Left lung (tissue), 10 donors: ENCODE measurements around the gene SLC45A1. TPM values are rescaled to one million over a fixed set of nuclear protein-coding genes. Genes with fewer than 3 reads are reported as not detected.

Experiments
- ATAC-seq: fragments of 200-7000 bp; cut with Tn5 transposase; one replicate; pipeline ENCODE4 v1.9.1; 2020; ENCODE audit warnings: moderate library complexity
- DNase-seq, 4 donors: peaks; one replicate each; pipeline ENCODE4 v3.0.0-alpha.2; 2013 to 2020
- H3K27ac ChIP-seq, 2 donors: fragments of 200-600 bp; sonication (generic) in 1 of 2; one replicate each; pipeline versions ENCODE4 v1.5.0 to v1.8.0; 2020 to 2021
- H3K27me3 ChIP-seq, 2 donors: fragments of 200-600 bp; sonication (generic) in 1 of 2; one replicate each; pipeline versions ENCODE4 v1.5.0 to v1.8.0; 2020 to 2021
- H3K36me3 ChIP-seq, 2 donors: fragments of 200-600 bp; sonication (generic) in 1 of 2; one replicate each; pipeline versions ENCODE4 v1.5.0 to v1.8.0; 2020 to 2021
- H3K4me1 ChIP-seq, 2 donors: fragments of 200-600 bp; one replicate each; pipeline ENCODE4 v1.8.0; 2021
- H3K4me3 ChIP-seq, 2 donors: fragments of 200-600 bp; sonication (generic) in 1 of 2; one replicate each; pipeline versions ENCODE4 v1.5.0 to v1.8.0; 2020 to 2021; ENCODE audit warnings: mild to moderate bottlenecking in 1 of 2
- H3K9me3 ChIP-seq, 2 donors: fragments of 200-600 bp; sonication (generic) in 1 of 2; one replicate each; pipeline versions ENCODE4 v1.5.0 to v1.8.0; 2020 to 2021
- intact Hi-C, 2 donors: fragments of 100-400 bp; cut with DNase I; formaldehyde crosslinking; loops; one replicate each; pipeline versions ENCODE4 v1.11.2 to v1.14.2; 2022
- polyA plus RNA-seq, 6 donors: library from polyadenylated mRNA; unstranded; fragments of 120-200 nt; gene quantifications; one replicate each; pipeline ENCODE4 v1.2.1, GENCODE V29; 2013; ENCODE audit not compliant: insufficient read length in 6 of 6
- total RNA-seq, 2 donors: library from RNA; stranded (reverse); fragmentation: NEBNext Ultra II Directional; extraction: Animal tissue kit (Norgen Biotek cat#: 25700); gene quantifications; one replicate each; pipeline ENCODE4 v1.2.1, GENCODE V29; 2021
- TF ChIP-seq, protein P1 (sequence below), 2 donors: fragments of 200-600 bp; sonication (generic) in 1 of 2; IDR thresholded peaks; one replicate each; pipeline versions ENCODE4 v1.5.0 to v1.8.0; 2021; ENCODE audit warnings: antibody characterized with exemption in 2 of 2
- donor health status: DM: no; HTN: yes; CAD: no.
- donor health status: DM: no; HTN: no; CAD: no.

The SLC45A1 gene
- total and polyA plus RNA-seq, 8 donors: 0.51 to 1.4 (median 0.80) TPM

DNA sequence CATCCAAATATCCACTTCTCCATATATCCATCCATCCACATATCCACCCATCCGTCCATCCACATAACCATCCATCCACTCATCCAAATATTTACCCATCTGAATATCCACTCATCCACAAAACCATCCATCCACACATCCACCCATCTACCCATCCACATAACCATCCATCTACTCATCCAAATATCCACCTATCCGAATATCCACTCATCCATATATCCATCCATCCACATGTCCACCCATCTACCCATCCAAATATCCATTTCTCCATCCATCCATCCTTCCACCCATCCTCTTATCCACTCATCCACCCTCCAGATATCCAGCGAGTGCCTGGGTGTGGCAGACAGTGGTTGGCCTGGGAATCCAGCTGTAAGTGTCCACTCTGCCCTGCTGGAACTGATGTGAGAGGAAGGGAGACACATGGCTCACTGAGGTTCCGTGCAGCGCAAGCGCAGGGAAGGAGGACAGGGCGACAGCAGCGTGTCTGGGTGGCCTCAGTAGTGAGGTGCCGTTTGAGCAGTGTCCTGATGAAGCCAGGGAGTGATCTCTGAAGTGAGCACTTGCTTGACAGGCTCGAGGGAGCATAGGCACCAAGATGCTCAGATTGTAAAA, 27.1 kb downstream of the SLC45A1 start:
- Histone ChIP-seq H3K9me3 (no peaks in the 10 kb centered on the region), H3K27me3 (no peaks in the 10 kb centered on the region), H3K4me3 (no peak overlapping the region), H3K36me3 (no peaks in the 10 kb centered on the region), H3K27ac (no peak overlapping the region), H3K4me1 (peaks cover 0 to 19% of the 10 kb centered on the region in 2 donors)
- intact Hi-C loops: no loop called here
- ATAC-seq (no peak), DNase-seq (peak in 1 of 4 donors; percentile 41)
- TF ChIP-seq, protein P1, sequence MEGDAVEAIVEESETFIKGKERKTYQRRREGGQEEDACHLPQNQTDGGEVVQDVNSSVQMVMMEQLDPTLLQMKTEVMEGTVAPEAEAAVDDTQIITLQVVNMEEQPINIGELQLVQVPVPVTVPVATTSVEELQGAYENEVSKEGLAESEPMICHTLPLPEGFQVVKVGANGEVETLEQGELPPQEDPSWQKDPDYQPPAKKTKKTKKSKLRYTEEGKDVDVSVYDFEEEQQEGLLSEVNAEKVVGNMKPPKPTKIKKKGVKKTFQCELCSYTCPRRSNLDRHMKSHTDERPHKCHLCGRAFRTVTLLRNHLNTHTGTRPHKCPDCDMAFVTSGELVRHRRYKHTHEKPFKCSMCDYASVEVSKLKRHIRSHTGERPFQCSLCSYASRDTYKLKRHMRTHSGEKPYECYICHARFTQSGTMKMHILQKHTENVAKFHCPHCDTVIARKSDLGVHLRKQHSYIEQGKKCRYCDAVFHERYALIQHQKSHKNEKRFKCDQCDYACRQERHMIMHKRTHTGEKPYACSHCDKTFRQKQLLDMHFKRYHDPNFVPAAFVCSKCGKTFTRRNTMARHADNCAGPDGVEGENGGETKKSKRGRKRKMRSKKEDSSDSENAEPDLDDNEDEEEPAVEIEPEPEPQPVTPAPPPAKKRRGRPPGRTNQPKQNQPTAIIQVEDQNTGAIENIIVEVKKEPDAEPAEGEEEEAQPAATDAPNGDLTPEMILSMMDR (IDR thresholded peaks at IDR 0.05): no peak

DNA sequence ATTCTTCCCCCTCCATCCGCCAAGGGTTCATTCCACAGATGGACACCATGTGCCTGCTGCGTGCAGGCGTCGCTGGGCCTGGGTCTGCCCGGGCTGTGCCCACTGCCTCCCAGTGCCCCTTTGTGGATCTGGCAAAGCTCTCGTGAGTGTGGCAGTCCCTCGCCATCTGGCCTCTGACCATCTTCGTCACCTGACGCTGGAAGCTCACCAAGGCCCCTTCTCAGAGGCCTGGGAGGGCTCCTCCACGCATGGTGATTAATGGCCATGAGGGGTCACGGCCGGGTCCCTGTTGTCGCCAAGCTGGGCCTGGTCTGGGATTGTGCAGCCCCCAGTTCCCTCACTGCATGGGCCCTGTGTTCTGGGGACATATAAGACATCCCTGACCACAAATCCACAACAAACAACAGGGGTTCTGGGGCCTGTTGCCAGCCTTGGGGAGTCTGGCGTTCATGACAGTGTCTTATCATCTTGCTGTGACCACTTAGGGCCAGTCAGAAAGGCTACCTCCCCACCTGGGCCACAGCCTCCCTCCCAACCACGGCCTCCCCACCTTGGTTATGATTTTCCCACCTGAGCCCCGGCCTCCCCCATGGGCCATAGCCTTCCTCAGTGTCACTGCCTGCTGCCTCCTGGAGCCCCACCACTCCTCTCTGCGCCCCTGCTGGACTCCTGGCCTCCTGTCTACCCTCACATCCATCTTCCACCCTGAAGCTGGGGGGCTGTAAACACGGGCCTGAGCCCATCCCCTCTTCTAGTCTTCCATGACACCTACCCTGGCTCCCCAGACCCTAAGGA, 27.9 kb downstream of the SLC45A1 start:
- intact Hi-C loops: no loop called here
- TF ChIP-seq, protein P1 (IDR thresholded peaks at IDR 0.05): no peak
- peaks cover 0 to 19% of the 10 kb centered on the region in 2 donors for H3K4me1 ChIP-seq
- H3K27ac ChIP-seq: no peak overlapping the region
- H3K4me3 ChIP-seq: no peak overlapping the region
- no peaks in the 10 kb centered on the region for H3K36me3 ChIP-seq
- DNase-seq: peak in 1 of 4 donors; percentile 58
- ATAC-seq: no peak
- H3K27me3 ChIP-seq: no peaks in the 10 kb centered on the region
- no peaks in the 10 kb centered on the region for H3K9me3 ChIP-seq

DNA sequence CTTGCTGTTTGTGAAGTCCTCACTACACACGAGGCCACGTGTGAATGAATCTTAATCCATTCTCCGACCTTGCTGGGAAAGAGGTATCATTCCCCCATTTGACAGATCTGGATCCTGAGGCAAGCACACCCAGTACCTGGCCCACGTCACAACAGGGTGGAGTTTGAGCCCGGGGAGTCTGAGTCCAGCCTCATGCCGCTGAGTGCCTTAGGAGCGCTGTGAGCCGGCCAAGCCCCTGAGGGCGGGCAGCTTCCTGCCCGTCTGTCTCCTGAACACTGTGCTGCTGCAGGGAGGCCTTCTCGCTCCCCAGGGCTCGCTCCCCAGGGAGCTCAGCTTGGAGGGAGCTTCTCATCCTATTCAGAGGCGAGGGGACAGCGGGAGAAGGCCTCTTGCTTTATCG, 29.7 kb downstream of the SLC45A1 start:
- ATAC-seq: peak; percentile 8
- intact Hi-C loops: no loop called here
- peaks cover 0 to 2% of the 10 kb centered on the region in 2 donors for H3K36me3 ChIP-seq

DNA sequence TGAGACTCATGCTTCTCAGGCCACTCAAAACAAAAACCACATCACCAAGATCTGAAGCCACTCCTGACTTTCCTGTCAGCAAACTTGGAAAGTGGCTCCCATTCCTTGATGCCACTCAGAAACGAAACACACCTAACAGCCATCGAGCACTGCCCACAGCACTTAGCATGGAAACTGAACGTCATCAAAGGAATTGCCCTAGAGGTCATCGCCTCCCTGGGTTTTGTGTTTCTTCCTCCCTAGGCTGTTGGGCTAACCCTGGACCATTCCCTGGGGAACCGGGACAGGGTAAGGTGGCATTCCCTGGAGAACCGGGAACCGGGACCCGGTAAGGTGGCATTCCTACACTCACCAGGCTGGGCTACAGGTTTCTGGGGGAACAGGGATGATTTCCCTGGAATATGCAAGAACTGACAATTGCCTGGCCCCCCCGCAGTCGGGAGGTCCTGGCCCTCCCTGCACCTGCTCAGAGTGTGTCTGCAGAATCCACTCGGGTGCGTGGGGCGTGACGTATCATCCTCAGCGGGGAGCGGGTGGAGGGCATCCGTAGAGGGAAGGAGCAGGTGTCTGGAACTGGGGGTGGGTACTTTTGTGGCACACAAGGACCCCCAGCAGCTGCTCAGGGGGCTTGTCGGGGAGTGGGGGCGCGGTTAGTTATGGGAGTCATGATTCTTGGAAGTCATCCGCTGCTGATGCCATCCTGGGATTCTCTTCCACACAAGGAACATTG, 30.3 kb downstream of the SLC45A1 start:
- ATAC-seq: no peak
- intact Hi-C loops: no loop called here
- DNase-seq: peak in 1 of 4 donors; percentile 57

More for the DNA sequence above, 29.7 kb downstream of the SLC45A1 start:
- H3K4me1 ChIP-seq: peaks cover 0 to 19% of the 10 kb centered on the region in 2 donors
- TF ChIP-seq, protein P1 (IDR thresholded peaks at IDR 0.05): no peak
- no peaks in the 10 kb centered on the region for H3K9me3 ChIP-seq
- no peak overlapping the region for H3K27ac ChIP-seq
- no peaks in the 10 kb centered on the region for H3K27me3 ChIP-seq
- H3K4me3 ChIP-seq: no peak overlapping the region
- peak in 1 of 4 donors; percentile 62 for DNase-seq

More for the DNA sequence above, 30.3 kb downstream of the SLC45A1 start:
- Histone ChIP-seq H3K4me1 (peaks cover under 1 to 16% of the 10 kb centered on the region in 2 donors), H3K27ac (no peak overlapping the region), H3K27me3 (no peaks in the 10 kb centered on the region), H3K36me3 (peaks cover 0 to 8% of the 10 kb centered on the region in 2 donors), H3K4me3 (no peak overlapping the region), H3K9me3 (no peaks in the 10 kb centered on the region)
- TF ChIP-seq, protein P1 (IDR thresholded peaks at IDR 0.05): no peak
